HG03565 (cell line): Measurements from ENCODE around the gene ATP10B.
"Not testable (repeated sequence)": the region's sequence is repeated elsewhere in the genome, so short reads cannot be mapped to it uniquely, and the experiment has no call there.

ENCODE experiments used
- ATAC-seq: cut with Tn5 transposase; IDR thresholded peaks from one replicate; pipeline ENCODE4 v1.9.1; 2021; ENCODE audit warnings: mild to moderate bottlenecking, moderate library complexity; ENCODE audit not compliant: unreplicated experiment

Gene ATP10B

GRCh38 chr5:160852049-160852448, at the start of gene ATP10B:
TSS of gene ATP10B (minus strand) at chr5:160852211. CDS start at chr5:160688074, 164,137 bp downstream.
- no peak for ATAC-seq

- ATAC-seq: no peak
Observed at GRCh38 chr5:160901656-160902055, 49.6 kb upstream of the ATP10B start.

GRCh38 chr5:160899735-160900134, 47.7 kb upstream of the ATP10B start:
- ATAC-seq: no peak

- not testable (repeated sequence) for ATAC-seq
Observed at GRCh38 chr5:160893180-160893964, 41.4 kb upstream of the ATP10B start.

GRCh38 chr5:160887780-160888179, 35.8 kb upstream of the ATP10B start:
- no peak for ATAC-seq

- not testable (repeated sequence) for ATAC-seq
Observed at GRCh38 chr5:160873560-160874200, 21.7 kb upstream of the ATP10B start.

- no peak for ATAC-seq
Observed at GRCh38 chr5:160869989-160870521, 18.0 kb upstream of the ATP10B start.

GRCh38 chr5:160867976-160868375, 16.0 kb upstream of the ATP10B start:
- ATAC-seq: no peak

GRCh38 chr5:160851451-160851850, 560 bp downstream of the ATP10B start:
- ATAC-seq: no peak

- no peak for ATAC-seq
Observed at GRCh38 chr5:160850421-160850820, 1.6 kb downstream of the ATP10B start.

GRCh38 chr5:160847526-160848085, 4.4 kb downstream of the ATP10B start:
- no peak for ATAC-seq

GRCh38 chr5:160846642-160847041, 5.4 kb downstream of the ATP10B start:
- no peak for ATAC-seq

- ATAC-seq: no peak
Observed at GRCh38 chr5:160844177-160844576, 7.8 kb downstream of the ATP10B start.

GRCh38 chr5:160843240-160843639, 8.8 kb downstream of the ATP10B start:
- peak; percentile 93 for ATAC-seq

- ATAC-seq: no peak
Observed at GRCh38 chr5:160837749-160838593, 14.0 kb downstream of the ATP10B start.

- no peak for ATAC-seq
Observed at GRCh38 chr5:160837211-160837610, 14.8 kb downstream of the ATP10B start.

GRCh38 chr5:160835818-160836528, 16.0 kb downstream of the ATP10B start:
- peak; percentile 50 for ATAC-seq

- ATAC-seq: no peak
Observed at GRCh38 chr5:160835376-160835775, 16.6 kb downstream of the ATP10B start.

GRCh38 chr5:160833806-160834205, 18.2 kb downstream of the ATP10B start:
- ATAC-seq: no peak

- ATAC-seq: no peak
Observed at GRCh38 chr5:160831801-160832200, 20.2 kb downstream of the ATP10B start.
